ENCODE data around the gene TOE1. TPM values are rescaled to one million over a fixed set of nuclear protein-coding genes. Genes with fewer than 3 reads are reported as not detected.

TOE1 gene
- total and polyA plus RNA-seq, 9 of the 15 experiments (the other 6 are each of a cell fraction or from before 2014, with no cell fraction given) = 32.1 to 85.7 (median 38.0) TPM

DNA sequence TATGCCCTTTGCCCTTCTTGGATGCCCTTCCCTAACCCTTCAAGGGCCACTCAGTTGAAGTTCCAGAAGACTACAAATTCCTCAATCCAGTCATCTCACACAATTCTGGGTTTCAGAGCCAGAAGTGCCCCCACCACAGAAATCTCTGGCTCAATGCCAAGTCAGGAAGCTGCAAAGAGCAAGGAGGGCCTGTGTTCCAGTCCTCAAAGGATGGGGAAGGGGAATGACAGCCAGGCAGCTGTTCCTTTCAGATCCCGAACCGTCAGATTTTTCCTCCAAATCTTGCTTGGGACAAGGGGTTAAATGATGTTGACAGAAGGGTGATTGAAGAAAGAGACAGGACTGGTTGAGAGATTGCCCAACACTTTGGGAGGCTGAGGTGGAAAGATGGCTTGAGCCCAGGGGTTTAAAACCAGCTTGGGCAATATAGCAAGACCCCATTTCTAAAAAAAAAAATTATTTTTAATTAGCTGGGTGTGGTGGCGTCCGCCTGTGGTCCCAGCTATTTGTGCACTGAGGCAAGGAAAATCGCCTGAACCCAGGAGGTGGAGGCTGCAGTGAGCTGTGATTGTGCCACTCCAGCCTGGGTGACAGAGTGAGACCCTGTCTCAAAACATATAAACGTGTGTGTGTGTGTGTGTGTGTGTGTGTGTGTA lies 14.0 kb upstream of the TOE1 start (continued):
- TF ChIP-seq, protein P1, sequence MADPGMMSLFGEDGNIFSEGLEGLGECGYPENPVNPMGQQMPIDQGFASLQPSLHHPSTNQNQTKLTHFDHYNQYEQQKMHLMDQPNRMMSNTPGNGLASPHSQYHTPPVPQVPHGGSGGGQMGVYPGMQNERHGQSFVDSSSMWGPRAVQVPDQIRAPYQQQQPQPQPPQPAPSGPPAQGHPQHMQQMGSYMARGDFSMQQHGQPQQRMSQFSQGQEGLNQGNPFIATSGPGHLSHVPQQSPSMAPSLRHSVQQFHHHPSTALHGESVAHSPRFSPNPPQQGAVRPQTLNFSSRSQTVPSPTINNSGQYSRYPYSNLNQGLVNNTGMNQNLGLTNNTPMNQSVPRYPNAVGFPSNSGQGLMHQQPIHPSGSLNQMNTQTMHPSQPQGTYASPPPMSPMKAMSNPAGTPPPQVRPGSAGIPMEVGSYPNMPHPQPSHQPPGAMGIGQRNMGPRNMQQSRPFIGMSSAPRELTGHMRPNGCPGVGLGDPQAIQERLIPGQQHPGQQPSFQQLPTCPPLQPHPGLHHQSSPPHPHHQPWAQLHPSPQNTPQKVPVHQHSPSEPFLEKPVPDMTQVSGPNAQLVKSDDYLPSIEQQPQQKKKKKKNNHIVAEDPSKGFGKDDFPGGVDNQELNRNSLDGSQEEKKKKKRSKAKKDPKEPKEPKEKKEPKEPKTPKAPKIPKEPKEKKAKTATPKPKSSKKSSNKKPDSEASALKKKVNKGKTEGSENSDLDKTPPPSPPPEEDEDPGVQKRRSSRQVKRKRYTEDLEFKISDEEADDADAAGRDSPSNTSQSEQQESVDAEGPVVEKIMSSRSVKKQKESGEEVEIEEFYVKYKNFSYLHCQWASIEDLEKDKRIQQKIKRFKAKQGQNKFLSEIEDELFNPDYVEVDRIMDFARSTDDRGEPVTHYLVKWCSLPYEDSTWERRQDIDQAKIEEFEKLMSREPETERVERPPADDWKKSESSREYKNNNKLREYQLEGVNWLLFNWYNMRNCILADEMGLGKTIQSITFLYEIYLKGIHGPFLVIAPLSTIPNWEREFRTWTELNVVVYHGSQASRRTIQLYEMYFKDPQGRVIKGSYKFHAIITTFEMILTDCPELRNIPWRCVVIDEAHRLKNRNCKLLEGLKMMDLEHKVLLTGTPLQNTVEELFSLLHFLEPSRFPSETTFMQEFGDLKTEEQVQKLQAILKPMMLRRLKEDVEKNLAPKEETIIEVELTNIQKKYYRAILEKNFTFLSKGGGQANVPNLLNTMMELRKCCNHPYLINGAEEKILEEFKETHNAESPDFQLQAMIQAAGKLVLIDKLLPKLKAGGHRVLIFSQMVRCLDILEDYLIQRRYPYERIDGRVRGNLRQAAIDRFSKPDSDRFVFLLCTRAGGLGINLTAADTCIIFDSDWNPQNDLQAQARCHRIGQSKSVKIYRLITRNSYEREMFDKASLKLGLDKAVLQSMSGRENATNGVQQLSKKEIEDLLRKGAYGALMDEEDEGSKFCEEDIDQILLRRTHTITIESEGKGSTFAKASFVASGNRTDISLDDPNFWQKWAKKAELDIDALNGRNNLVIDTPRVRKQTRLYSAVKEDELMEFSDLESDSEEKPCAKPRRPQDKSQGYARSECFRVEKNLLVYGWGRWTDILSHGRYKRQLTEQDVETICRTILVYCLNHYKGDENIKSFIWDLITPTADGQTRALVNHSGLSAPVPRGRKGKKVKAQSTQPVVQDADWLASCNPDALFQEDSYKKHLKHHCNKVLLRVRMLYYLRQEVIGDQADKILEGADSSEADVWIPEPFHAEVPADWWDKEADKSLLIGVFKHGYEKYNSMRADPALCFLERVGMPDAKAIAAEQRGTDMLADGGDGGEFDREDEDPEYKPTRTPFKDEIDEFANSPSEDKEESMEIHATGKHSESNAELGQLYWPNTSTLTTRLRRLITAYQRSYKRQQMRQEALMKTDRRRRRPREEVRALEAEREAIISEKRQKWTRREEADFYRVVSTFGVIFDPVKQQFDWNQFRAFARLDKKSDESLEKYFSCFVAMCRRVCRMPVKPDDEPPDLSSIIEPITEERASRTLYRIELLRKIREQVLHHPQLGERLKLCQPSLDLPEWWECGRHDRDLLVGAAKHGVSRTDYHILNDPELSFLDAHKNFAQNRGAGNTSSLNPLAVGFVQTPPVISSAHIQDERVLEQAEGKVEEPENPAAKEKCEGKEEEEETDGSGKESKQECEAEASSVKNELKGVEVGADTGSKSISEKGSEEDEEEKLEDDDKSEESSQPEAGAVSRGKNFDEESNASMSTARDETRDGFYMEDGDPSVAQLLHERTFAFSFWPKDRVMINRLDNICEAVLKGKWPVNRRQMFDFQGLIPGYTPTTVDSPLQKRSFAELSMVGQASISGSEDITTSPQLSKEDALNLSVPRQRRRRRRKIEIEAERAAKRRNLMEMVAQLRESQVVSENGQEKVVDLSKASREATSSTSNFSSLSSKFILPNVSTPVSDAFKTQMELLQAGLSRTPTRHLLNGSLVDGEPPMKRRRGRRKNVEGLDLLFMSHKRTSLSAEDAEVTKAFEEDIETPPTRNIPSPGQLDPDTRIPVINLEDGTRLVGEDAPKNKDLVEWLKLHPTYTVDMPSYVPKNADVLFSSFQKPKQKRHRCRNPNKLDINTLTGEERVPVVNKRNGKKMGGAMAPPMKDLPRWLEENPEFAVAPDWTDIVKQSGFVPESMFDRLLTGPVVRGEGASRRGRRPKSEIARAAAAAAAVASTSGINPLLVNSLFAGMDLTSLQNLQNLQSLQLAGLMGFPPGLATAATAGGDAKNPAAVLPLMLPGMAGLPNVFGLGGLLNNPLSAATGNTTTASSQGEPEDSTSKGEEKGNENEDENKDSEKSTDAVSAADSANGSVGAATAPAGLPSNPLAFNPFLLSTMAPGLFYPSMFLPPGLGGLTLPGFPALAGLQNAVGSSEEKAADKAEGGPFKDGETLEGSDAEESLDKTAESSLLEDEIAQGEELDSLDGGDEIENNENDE (IDR thresholded peaks at IDR 0.05; ENCODE audit: low read depth, low read length) = no peak
- no peak for TF ChIP-seq MECOM (CRISPR knock-in tag; IDR thresholded peaks at IDR 0.05)
- peak; percentile 84 for TF ChIP-seq NFIX (CRISPR knock-in tag; IDR thresholded peaks at IDR 0.05; ENCODE audit: low read depth)
- TF ChIP-seq, protein P2, sequence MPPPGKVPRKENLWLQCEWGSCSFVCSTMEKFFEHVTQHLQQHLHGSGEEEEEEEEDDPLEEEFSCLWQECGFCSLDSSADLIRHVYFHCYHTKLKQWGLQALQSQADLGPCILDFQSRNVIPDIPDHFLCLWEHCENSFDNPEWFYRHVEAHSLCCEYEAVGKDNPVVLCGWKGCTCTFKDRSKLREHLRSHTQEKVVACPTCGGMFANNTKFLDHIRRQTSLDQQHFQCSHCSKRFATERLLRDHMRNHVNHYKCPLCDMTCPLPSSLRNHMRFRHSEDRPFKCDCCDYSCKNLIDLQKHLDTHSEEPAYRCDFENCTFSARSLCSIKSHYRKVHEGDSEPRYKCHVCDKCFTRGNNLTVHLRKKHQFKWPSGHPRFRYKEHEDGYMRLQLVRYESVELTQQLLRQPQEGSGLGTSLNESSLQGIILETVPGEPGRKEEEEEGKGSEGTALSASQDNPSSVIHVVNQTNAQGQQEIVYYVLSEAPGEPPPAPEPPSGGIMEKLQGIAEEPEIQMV (tag; conservative IDR thresholded peaks at IDR 0.05; ENCODE audit: low read depth) = no peak
- TF ChIP-seq PHF8 (IDR thresholded peaks at IDR 0.05; ENCODE audit: borderline replicate concordance, low read length) = no peak
- TF ChIP-seq, protein P3, sequence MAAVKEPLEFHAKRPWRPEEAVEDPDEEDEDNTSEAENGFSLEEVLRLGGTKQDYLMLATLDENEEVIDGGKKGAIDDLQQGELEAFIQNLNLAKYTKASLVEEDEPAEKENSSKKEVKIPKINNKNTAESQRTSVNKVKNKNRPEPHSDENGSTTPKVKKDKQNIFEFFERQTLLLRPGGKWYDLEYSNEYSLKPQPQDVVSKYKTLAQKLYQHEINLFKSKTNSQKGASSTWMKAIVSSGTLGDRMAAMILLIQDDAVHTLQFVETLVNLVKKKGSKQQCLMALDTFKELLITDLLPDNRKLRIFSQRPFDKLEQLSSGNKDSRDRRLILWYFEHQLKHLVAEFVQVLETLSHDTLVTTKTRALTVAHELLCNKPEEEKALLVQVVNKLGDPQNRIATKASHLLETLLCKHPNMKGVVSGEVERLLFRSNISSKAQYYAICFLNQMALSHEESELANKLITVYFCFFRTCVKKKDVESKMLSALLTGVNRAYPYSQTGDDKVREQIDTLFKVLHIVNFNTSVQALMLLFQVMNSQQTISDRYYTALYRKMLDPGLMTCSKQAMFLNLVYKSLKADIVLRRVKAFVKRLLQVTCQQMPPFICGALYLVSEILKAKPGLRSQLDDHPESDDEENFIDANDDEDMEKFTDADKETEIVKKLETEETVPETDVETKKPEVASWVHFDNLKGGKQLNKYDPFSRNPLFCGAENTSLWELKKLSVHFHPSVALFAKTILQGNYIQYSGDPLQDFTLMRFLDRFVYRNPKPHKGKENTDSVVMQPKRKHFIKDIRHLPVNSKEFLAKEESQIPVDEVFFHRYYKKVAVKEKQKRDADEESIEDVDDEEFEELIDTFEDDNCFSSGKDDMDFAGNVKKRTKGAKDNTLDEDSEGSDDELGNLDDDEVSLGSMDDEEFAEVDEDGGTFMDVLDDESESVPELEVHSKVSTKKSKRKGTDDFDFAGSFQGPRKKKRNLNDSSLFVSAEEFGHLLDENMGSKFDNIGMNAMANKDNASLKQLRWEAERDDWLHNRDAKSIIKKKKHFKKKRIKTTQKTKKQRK (IDR thresholded peaks at IDR 0.05; ENCODE audit: borderline replicate concordance, low read depth, low read length) = no peak
- TF ChIP-seq, protein P4, sequence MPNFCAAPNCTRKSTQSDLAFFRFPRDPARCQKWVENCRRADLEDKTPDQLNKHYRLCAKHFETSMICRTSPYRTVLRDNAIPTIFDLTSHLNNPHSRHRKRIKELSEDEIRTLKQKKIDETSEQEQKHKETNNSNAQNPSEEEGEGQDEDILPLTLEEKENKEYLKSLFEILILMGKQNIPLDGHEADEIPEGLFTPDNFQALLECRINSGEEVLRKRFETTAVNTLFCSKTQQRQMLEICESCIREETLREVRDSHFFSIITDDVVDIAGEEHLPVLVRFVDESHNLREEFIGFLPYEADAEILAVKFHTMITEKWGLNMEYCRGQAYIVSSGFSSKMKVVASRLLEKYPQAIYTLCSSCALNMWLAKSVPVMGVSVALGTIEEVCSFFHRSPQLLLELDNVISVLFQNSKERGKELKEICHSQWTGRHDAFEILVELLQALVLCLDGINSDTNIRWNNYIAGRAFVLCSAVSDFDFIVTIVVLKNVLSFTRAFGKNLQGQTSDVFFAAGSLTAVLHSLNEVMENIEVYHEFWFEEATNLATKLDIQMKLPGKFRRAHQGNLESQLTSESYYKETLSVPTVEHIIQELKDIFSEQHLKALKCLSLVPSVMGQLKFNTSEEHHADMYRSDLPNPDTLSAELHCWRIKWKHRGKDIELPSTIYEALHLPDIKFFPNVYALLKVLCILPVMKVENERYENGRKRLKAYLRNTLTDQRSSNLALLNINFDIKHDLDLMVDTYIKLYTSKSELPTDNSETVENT (CRISPR knock-in tag; IDR thresholded peaks at IDR 0.05) = no peak

All from K562 (cell line).